Prostate gland (tissue), 1 donor: ENCODE results near the gene PTRH2.

ENCODE experiments used
- POLR2A ChIP-seq: fragments of 450-650 bp; IDR thresholded peaks from one replicate; pipeline ENCODE4 v1.6.1; 2016; ENCODE audit warnings: antibody characterized with exemption, mild to moderate bottlenecking
- POLR2AphosphoS5 ChIP-seq: sonication (generic); formaldehyde crosslinking; IDR thresholded peaks from one replicate; pipeline ENCODE4 v1.6.1; 2017; ENCODE audit warnings: antibody characterized with exemption

DNA sequence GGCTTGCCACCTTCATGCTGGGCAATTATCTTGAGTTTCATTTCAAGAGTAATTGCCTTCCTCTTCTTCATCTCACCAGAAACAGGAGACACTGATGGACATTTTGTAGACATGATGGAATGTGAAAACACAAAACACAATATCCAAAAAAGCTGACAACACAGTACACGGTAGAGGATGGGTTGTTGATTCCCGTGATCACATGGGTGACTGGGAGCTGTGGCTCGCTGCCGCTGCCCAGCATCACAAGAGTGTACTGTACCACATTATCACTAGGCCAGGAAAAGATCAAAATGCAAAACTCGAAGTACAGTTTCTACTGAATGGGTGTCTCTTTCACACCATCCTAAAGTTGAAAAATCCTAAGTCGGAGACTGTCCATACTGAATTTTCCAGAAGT is 7.4 kb downstream of the PTRH2 start:
- TF ChIP-seq POLR2AphosphoS5 (no peak), POLR2A (no peak)
